B cell (primary cell): Measurements from ENCODE around the gene TRIM47.
"Not testable (repeated sequence)": the region's sequence is repeated elsewhere in the genome, so short reads cannot be mapped to it uniquely, and the experiment has no call there.

Source experiments
- CTCF ChIP-seq: fragments of 200-600 bp; IDR thresholded peaks from one replicate; pipeline ENCODE4 v1.8.0; 2022; ENCODE audit warnings: antibody characterized with exemption, mild to moderate bottlenecking
- EZH2 ChIP-seq: IDR thresholded peaks from 2 replicates; pipeline ENCODE4 v1.6.1; 2012; ENCODE audit warnings: borderline replicate concordance, low read depth, mild to moderate bottlenecking, moderate library complexity, low read length; ENCODE audit not compliant: insufficient read depth, poor library complexity, severe bottlenecking

- TF ChIP-seq CTCF, EZH2: not testable (repeated sequence)
These were observed 7.5 kb upstream of the TRIM47 start for GRCh38 chr17:75885860-75886259.
